ENCODE measurements around the gene TMPRSS3. TPM values are rescaled to one million over a fixed set of nuclear protein-coding genes. Genes with fewer than 3 reads are reported as not detected.
A peak's percentile ranks its signal among the peaks of the same experiment; 100 is the strongest.

The TMPRSS3 gene
- total and polyA plus RNA-seq, 2 donors (not counting 1 experiment from before 2014, with no cell fraction given) = 0.10 to 0.12 TPM

DNA sequence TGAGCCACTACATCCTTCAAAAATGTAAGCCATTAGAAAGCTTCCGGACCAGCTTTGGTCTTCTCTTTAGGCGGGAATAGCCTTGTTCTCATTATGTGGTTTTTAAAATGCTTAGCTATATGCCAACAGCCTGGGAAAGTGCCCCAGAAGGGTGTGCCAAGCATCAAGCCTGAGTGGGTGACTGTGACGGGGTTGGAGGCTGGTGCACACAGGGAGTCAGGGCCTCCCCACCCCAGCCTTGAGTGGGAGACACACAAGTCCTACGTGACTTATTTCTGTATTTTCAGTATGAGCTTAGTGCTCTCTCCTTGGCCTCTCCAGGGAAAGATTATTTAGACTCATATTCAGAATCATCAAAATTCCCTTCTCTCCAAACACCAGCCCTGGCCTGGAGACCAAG is 17.6 kb upstream of the TMPRSS3 start:
- no peak overlapping the region for H3K4me2 ChIP-seq (replicated peaks; ENCODE audit: low read depth, low read length, poor library complexity, severe bottlenecking)
- H3K79me2 ChIP-seq (ENCODE audit: control insufficient read depth, insufficient read depth, low read length) = no peaks in the 10 kb centered on the region
- no peaks in the 10 kb centered on the region for H4K20me1 ChIP-seq (ENCODE audit: control insufficient read depth, insufficient read depth, low read length, poor library complexity, severe bottlenecking)
- DNase-seq (no peak), ATAC-seq (ENCODE audit: low read depth) (no peak)
- intact Hi-C loops (cut with micrococcal nuclease) = no loop called here
- Mint-ChIP-seq H3K4me3 (no peak overlapping the region), H3K27me3 (peaks cover 10% of the 10 kb centered on the region), H3K4me1 (peaks cover 32% of the 10 kb centered on the region), H3K27ac (peak overlapping the region; percentile 51), H3K9me3 (ENCODE audit: insufficient read depth) (no peaks in the 10 kb centered on the region)
- H2AFZ ChIP-seq (ENCODE audit: insufficient read depth, low read depth, low read length, poor library complexity, severe bottlenecking) = no peak overlapping the region
- peaks cover 6 to 16% of the 10 kb centered on the region in 2 donors for H3K4me1 ChIP-seq (ENCODE audit: control insufficient read depth in 2 of 2, insufficient read depth in 2 of 2, low read length in 2 of 2)
- H3K36me3 ChIP-seq (replicated peaks in 1 of 2; ENCODE audit: control extremely low read depth in 1 of 2, control insufficient read depth in 1 of 2, extremely low read depth in 1 of 2, insufficient read depth in 2 of 2, low read length in 1 of 2) = no peaks in the 10 kb centered on the region
- WGBS (ENCODE audit: insufficient coverage) = 67% methylated on average over 1 of the region's 4 CpGs
- POLR2A ChIA-PET = no interaction called here
- no peaks in the 10 kb centered on the region for H3K9me3 ChIP-seq (ENCODE audit: control extremely low read depth in 1 of 3, control insufficient read depth in 2 of 3, insufficient read depth in 1 of 3, low read length in 2 of 3)
- CTCF ChIA-PET = interaction anchor here (1.2 kb wide), 1 partner anchor 576 kb away, joined by 3 read pairs; no protein-coding TSS in a partner anchor
- TF ChIP-seq, protein P1, sequence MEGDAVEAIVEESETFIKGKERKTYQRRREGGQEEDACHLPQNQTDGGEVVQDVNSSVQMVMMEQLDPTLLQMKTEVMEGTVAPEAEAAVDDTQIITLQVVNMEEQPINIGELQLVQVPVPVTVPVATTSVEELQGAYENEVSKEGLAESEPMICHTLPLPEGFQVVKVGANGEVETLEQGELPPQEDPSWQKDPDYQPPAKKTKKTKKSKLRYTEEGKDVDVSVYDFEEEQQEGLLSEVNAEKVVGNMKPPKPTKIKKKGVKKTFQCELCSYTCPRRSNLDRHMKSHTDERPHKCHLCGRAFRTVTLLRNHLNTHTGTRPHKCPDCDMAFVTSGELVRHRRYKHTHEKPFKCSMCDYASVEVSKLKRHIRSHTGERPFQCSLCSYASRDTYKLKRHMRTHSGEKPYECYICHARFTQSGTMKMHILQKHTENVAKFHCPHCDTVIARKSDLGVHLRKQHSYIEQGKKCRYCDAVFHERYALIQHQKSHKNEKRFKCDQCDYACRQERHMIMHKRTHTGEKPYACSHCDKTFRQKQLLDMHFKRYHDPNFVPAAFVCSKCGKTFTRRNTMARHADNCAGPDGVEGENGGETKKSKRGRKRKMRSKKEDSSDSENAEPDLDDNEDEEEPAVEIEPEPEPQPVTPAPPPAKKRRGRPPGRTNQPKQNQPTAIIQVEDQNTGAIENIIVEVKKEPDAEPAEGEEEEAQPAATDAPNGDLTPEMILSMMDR (IDR thresholded peaks at IDR 0.05) = no peak
- no peak for TF ChIP-seq EZH2 (IDR thresholded peaks at IDR 0.05; ENCODE audit: borderline replicate concordance, insufficient read depth, low read depth, low read length, poor library complexity, severe bottlenecking)
- no peak overlapping the region for H3K9ac ChIP-seq (ENCODE audit: low read length)
- no peak overlapping the region for H3K27ac ChIP-seq (ENCODE audit: low read length in 2 of 2)
- H3K27me3 ChIP-seq (replicated peaks in 1 of 4; ENCODE audit: control extremely low read depth in 1 of 4, control insufficient read depth in 3 of 4, insufficient read depth in 4 of 4, low read length in 3 of 4) = no peaks in the 10 kb centered on the region
- H3K4me3 ChIP-seq (ENCODE audit: control extremely low read depth in 1 of 5, extremely low read depth in 1 of 5, insufficient read depth in 1 of 5, low read depth in 2 of 5, low read length in 4 of 5) = no peak overlapping the region

DNA sequence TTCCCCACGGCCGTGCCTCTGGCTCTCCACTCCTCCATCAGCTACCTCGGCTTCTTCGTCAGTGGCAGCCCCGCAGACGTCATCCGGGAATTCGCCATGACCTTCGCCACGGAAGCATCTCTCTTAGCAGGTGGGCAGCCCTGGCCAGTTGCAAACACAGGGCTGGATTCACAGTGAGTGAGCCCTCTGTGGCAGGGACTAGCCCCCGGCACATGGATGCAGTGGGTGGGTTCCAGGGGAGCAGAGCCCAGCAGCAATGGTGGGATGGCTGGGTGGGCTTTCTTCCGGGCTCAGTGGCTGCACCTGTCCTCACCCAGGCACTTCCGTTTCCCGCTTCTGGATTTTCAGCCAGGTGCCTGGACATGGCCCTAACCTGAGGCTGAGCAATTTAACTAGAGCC is 17.2 kb upstream of the TMPRSS3 start:
- TF ChIP-seq EZH2 (IDR thresholded peaks at IDR 0.05; ENCODE audit: borderline replicate concordance, insufficient read depth, low read depth, low read length, poor library complexity, severe bottlenecking) = no peak
- TF ChIP-seq, protein P1 (IDR thresholded peaks at IDR 0.05) = no peak
- no peaks in the 10 kb centered on the region for H3K9me3 Mint-ChIP-seq (ENCODE audit: insufficient read depth)
- no peak overlapping the region for H3K4me3 ChIP-seq (ENCODE audit: control extremely low read depth in 1 of 5, extremely low read depth in 1 of 5, insufficient read depth in 1 of 5, low read depth in 2 of 5, low read length in 4 of 5)
- intact Hi-C loops (cut with micrococcal nuclease) = no loop called here
- no peaks in the 10 kb centered on the region for H3K9me3 ChIP-seq (ENCODE audit: control extremely low read depth in 1 of 3, control insufficient read depth in 2 of 3, insufficient read depth in 1 of 3, low read length in 2 of 3)
- H3K4me1 Mint-ChIP-seq = peaks cover 32% of the 10 kb centered on the region
- H3K27me3 Mint-ChIP-seq = peaks cover 6% of the 10 kb centered on the region
- CTCF ChIA-PET = interaction anchor here (1.2 kb wide), 1 partner anchor 576 kb away, joined by 3 read pairs; no protein-coding TSS in a partner anchor
- peaks cover 6 to 16% of the 10 kb centered on the region in 2 donors for H3K4me1 ChIP-seq (ENCODE audit: control insufficient read depth in 2 of 2, insufficient read depth in 2 of 2, low read length in 2 of 2)
- DNase-seq (no peak), ATAC-seq (ENCODE audit: low read depth) (no peak)
- no peak overlapping the region for H3K4me2 ChIP-seq (replicated peaks; ENCODE audit: low read depth, low read length, poor library complexity, severe bottlenecking)
- H3K27ac Mint-ChIP-seq = peak overlapping the region; percentile 51
- no peaks in the 10 kb centered on the region for H3K27me3 ChIP-seq (replicated peaks in 1 of 4; ENCODE audit: control extremely low read depth in 1 of 4, control insufficient read depth in 3 of 4, insufficient read depth in 4 of 4, low read length in 3 of 4)
- POLR2A ChIA-PET = no interaction called here
- no peaks in the 10 kb centered on the region for H3K79me2 ChIP-seq (ENCODE audit: control insufficient read depth, insufficient read depth, low read length)
- H3K4me3 Mint-ChIP-seq = no peak overlapping the region
- H3K36me3 ChIP-seq (replicated peaks in 1 of 2; ENCODE audit: control extremely low read depth in 1 of 2, control insufficient read depth in 1 of 2, extremely low read depth in 1 of 2, insufficient read depth in 2 of 2, low read length in 1 of 2) = no peaks in the 10 kb centered on the region
- no peak overlapping the region for H3K27ac ChIP-seq (ENCODE audit: low read length in 2 of 2)
- H4K20me1 ChIP-seq (ENCODE audit: control insufficient read depth, insufficient read depth, low read length, poor library complexity, severe bottlenecking) = no peaks in the 10 kb centered on the region
- no peak overlapping the region for H2AFZ ChIP-seq (ENCODE audit: insufficient read depth, low read depth, low read length, poor library complexity, severe bottlenecking)
- no peak overlapping the region for H3K9ac ChIP-seq (ENCODE audit: low read length)
- 97% methylated on average over 14 of the region's 14 CpGs for whole genome bisulfite sequencing (ENCODE audit: insufficient coverage)

Measured in B cell (primary cell).